ACC112 (cell line): Measurements from ENCODE around the gene TMBIM1.

ENCODE experiments used
- H2AFZ ChIP-seq: fragments of 200-600 bp; sonication (generic); one replicate; pipeline ENCODE4 v1.6.0; 2017; ENCODE audit warnings: antibody characterized with exemption, low read length; ENCODE audit not compliant: unreplicated experiment
- H3K27ac ChIP-seq: fragments of 200-600 bp; sonication (generic); 2 replicates; pipeline ENCODE4 v1.5.1; 2014; ENCODE audit warnings: low read depth, mild to moderate bottlenecking, antibody characterized with exemption, low read length, moderate library complexity
- H3K27me3 ChIP-seq: fragments of 200-600 bp; sonication (generic); 2 replicates; pipeline ENCODE4 v1.6.1; 2014; ENCODE audit warnings: mild to moderate bottlenecking, antibody characterized with exemption, low read length, moderate library complexity, mixed read lengths; ENCODE audit not compliant: insufficient read depth
- H3K36me3 ChIP-seq: fragments of 200-600 bp; sonication (generic); 2 replicates; pipeline ENCODE4 v1.6.1; 2016; ENCODE audit warnings: mild to moderate bottlenecking, antibody characterized with exemption, low read length, moderate library complexity, mixed read lengths; ENCODE audit not compliant: insufficient read depth
- H3K4me1 ChIP-seq: fragments of 200-600 bp; sonication (generic); one replicate; pipeline ENCODE4 v1.6.1; 2016; ENCODE audit warnings: low read length, mixed read lengths; ENCODE audit not compliant: insufficient read depth, unreplicated experiment, control insufficient read depth
- H3K4me3 ChIP-seq: fragments of 200-600 bp; sonication (generic); 2 replicates; pipeline ENCODE4 v1.5.1; 2014; ENCODE audit warnings: mild to moderate bottlenecking, low read depth, low read length
- H3K79me2 ChIP-seq: fragments of 200-600 bp; sonication (generic); one replicate; pipeline ENCODE4 v1.6.0; 2016; ENCODE audit warnings: low read length; ENCODE audit not compliant: control insufficient read depth, unreplicated experiment, insufficient read depth

The TMBIM1 gene

DNA sequence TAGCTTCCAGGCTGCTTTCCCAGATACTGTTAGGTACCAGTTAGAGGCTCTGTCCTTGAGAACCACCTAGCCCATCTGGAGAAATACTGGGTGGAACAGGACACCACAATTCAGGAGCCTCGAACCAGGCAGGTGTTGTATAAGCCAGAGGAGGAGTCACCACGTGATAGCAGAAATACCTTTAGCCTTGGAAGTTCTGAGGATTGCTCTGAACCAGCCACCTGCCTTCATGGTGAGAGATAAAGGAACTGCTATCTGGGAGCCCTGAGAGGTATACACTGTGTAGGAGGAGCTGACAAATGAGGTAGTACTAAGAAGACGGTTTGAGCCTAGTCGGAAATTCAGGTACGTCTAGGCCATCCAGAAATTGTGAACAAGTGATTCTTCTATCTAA, 39.1 kb downstream of the TMBIM1 start:
- no peak overlapping the region for H3K27ac ChIP-seq
- H3K79me2 ChIP-seq: no peaks in the 10 kb centered on the region
- no peak overlapping the region for H2AFZ ChIP-seq
- H3K4me1 ChIP-seq: no peaks in the 10 kb centered on the region
- H3K27me3 ChIP-seq: no peaks in the 10 kb centered on the region
- peaks cover 40% of the 10 kb centered on the region for H3K36me3 ChIP-seq
- no peak overlapping the region for H3K4me3 ChIP-seq

DNA sequence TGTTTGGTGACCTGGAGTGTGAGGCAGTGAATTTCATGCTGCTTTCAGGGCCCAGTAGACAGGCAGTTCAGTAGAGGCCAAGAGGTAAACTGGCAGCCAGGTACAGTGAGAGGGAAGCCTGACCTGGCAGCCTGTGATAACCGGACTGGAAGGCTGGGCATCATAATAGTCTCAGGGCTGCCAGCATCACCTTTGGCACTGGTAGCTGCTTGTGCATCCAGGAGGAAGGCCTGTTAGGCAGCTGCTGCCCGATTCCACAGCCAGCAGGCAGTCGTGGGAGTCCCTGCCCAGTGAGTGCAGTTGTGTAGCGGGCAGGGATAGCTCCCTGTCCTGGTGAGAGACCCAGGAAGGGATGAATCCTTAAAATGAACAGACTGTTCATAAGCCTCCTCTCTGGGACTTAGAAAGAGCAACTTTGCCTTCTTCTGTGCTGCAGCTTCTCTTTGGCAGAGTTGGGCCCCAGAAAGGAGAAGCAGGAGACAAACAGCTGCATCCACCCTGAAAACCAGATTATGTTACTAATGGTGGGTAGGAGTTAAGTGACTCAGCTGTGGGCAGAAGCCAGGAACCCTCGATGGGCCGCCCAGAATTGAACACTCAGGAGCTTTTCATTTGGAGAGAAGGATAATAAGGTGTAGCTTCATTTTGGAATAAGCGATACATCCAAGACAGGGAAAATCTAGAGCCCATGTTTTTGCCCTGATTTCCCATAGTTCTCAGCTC, 39.6 kb downstream of the TMBIM1 start:
- no peak overlapping the region for H3K27ac ChIP-seq
- H3K4me1 ChIP-seq: no peaks in the 10 kb centered on the region
- H3K27me3 ChIP-seq: no peaks in the 10 kb centered on the region
- H3K79me2 ChIP-seq: no peaks in the 10 kb centered on the region
- no peak overlapping the region for H2AFZ ChIP-seq
- H3K4me3 ChIP-seq: no peak overlapping the region
- H3K36me3 ChIP-seq: peaks cover 43% of the 10 kb centered on the region

DNA sequence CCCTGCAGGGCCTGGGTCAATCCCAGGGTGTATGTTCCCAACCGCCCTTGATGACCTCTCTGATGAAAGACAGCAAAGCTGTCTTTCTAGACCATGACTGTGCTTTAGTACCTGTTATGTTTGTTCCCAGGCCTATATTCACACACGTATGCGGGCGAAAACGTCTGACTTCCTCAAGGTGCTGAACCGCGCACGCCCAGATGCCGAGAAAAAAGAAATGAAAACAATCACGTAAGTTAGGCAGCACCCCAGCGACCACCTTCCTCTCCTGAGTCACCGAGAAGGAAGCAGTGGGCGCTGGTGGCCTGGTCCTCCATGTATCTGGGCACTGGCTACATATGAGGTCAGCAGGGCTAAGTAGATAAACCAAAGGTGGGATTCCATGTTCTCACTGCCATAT, 42.6 kb downstream of the TMBIM1 start:
- no peaks in the 10 kb centered on the region for H3K27me3 ChIP-seq
- no peaks in the 10 kb centered on the region for H3K4me1 ChIP-seq
- no peak overlapping the region for H2AFZ ChIP-seq
- no peaks in the 10 kb centered on the region for H3K79me2 ChIP-seq
- no peak overlapping the region for H3K4me3 ChIP-seq
- H3K36me3 ChIP-seq: peaks cover 45% of the 10 kb centered on the region
- no peak overlapping the region for H3K27ac ChIP-seq

DNA sequence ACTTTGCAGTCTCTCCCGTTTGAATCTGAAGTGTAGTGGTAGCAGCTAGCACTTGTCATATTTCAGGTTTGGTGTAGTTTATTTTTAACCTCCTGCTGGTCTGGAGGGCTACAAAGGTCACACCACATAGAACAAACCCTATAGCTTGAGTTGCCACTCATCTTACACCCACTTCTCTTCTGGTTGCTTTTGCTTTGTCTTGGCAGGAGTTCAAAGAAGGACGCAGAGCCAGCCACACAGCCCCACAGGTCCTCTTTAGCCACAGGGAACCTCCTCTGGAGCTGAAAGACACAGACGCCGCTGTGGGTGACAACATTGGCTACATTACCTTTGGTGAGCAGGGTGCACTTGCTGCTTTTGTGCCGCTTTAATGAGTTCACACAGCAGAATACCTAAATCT, 47.1 kb downstream of the TMBIM1 start:
- H2AFZ ChIP-seq: no peak overlapping the region
- H3K36me3 ChIP-seq: peaks cover 53% of the 10 kb centered on the region
- H3K27ac ChIP-seq: no peak overlapping the region
- peaks cover 6% of the 10 kb centered on the region for H3K79me2 ChIP-seq
- no peaks in the 10 kb centered on the region for H3K27me3 ChIP-seq
- no peaks in the 10 kb centered on the region for H3K4me1 ChIP-seq
- no peak overlapping the region for H3K4me3 ChIP-seq

DNA sequence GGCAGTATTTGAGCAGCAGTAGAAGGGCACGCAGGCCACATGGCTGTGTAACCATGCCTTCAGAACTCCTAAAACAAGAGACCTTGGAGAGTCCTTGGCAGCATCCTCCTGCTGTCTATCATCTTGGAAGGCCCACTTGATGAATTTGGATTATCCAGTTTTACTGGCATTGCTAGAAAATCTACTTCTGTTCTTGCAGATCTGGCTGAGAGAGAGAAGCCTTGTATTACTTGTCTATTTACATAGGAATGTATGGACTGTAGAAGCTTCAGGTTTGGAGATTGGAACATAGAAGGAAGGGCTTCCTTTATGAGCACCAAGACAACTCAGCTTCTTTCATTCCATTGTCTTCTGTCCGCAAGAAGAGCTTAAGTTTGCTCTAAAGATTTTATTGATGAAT, 47.6 kb downstream of the TMBIM1 start:
- H3K27ac ChIP-seq: no peak overlapping the region
- H3K79me2 ChIP-seq: peaks cover 6% of the 10 kb centered on the region
- no peak overlapping the region for H2AFZ ChIP-seq
- no peaks in the 10 kb centered on the region for H3K4me1 ChIP-seq
- peaks cover 55% of the 10 kb centered on the region for H3K36me3 ChIP-seq
- no peak overlapping the region for H3K4me3 ChIP-seq
- H3K27me3 ChIP-seq: no peaks in the 10 kb centered on the region

DNA sequence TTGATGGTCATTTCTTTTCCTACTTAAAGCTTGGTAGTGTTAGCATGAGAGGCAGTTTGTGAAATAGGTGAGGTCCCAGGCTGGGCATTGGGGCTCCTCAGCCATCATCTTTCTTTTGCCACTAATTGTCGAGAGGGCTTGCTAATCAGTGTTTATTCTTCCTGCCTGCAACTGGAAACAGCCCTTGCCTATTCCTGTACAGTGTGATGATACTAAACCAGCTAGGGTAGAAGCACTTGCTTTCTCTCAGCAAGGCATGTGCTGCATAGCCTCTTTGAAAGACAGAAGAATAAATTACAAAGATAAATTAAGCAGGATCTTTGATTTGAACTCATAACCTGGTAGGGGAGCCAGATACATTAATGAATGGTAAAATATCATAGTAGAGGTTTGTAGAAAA, 48.1 kb downstream of the TMBIM1 start:
- Histone ChIP-seq H3K27me3 (no peaks in the 10 kb centered on the region), H3K4me3 (no peak overlapping the region), H3K79me2 (peaks cover 6% of the 10 kb centered on the region), H3K36me3 (peaks cover 57% of the 10 kb centered on the region), H3K4me1 (no peaks in the 10 kb centered on the region), H3K27ac (no peak overlapping the region), H2AFZ (no peak overlapping the region)

DNA sequence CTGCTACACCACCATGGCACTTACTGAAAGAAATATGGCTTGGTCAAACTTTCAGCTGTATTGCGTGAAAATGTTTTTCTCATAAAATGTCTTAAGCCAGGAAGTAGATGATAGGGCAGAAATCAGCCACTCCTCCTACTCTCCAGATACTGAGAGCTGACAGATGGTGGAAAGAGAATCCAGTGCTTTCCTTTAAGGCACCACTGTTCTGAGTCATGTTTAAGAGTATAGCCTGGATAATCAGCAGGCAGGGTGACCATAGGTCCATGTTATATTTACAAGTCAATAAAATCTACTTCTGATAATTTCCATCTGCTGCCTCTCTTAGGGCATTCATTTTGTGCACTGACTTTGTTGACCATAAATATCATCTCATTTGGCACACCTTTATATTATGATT, 53.4 kb downstream of the TMBIM1 start:
- peaks cover 66% of the 10 kb centered on the region for H3K36me3 ChIP-seq

DNA sequence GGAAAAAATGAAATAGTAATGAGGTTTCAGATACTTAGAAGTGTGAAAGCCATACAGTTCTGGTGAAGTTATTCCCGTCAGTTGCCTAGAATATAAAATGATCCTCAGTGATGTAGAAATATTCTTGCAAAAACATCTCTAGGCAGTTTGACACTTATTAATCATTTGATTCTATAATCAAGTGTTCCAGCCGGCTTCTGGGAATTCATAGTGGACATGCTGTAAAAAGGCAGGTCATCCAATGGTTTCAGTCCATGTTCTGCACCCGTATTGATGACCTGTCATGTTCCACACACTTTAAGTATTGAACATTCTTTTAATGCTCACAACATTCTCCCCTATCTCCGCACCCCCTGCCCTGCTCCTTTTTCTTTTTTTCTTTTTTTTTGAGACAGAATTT, 55.5 kb downstream of the TMBIM1 start:
- Histone ChIP-seq H2AFZ (no peak overlapping the region), H3K27ac (no peak overlapping the region), H3K27me3 (no peaks in the 10 kb centered on the region), H3K4me3 (no peak overlapping the region), H3K79me2 (peaks cover 5% of the 10 kb centered on the region), H3K36me3 (peaks cover 50% of the 10 kb centered on the region), H3K4me1 (no peaks in the 10 kb centered on the region)

More for the DNA sequence above, 53.4 kb downstream of the TMBIM1 start:
- Histone ChIP-seq H3K27ac (no peak overlapping the region), H3K79me2 (peaks cover 6% of the 10 kb centered on the region), H3K27me3 (no peaks in the 10 kb centered on the region), H2AFZ (no peak overlapping the region), H3K4me3 (no peak overlapping the region), H3K4me1 (no peaks in the 10 kb centered on the region)

DNA sequence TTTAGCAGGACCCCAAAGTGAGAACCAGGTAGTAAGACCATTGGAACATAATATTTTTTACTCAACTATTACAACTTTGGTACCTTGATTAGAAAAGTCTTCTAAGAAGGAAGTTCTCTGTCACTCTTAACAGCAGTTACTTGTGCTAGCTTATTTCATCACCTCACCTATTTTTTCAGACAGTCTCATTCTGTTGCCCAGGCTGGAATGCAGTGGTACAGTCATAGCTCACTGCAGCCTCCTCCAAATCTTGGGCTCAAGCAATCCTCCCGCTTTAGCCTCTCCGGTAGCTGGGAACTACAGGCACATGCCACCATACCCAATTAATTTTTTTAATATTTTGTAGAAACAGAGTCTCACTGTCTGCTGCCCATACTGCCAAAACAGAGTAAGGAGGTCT, 57.3 kb downstream of the TMBIM1 start:
- Histone ChIP-seq H3K27me3 (no peaks in the 10 kb centered on the region), H3K79me2 (peaks cover 20% of the 10 kb centered on the region), H3K4me1 (peaks cover 13% of the 10 kb centered on the region), H3K27ac (no peak overlapping the region), H3K4me3 (no peak overlapping the region), H3K36me3 (peaks cover 58% of the 10 kb centered on the region), H2AFZ (no peak overlapping the region)

DNA sequence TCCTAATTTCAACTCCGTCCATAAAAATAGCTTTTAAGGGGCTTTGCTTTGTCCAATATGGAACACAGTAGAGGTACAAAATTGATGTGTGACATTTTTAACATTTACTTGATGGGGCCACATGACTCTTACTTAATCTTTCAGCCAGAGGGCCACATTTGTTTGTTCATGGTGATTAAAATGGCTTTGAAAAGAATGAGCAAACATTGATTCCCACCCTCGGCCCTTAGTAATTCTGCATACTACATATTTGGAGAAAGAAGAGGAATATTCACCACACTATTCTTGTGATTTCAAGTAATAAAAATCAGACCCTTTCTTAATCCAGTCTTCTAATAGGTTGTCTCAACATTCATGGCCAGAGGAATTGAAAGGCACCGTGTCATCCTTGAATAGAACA, 57.8 kb downstream of the TMBIM1 start:
- no peak overlapping the region for H2AFZ ChIP-seq
- H3K4me3 ChIP-seq: no peak overlapping the region
- H3K4me1 ChIP-seq: peaks cover 18% of the 10 kb centered on the region
- H3K27ac ChIP-seq: no peak overlapping the region
- peaks cover 20% of the 10 kb centered on the region for H3K79me2 ChIP-seq
- H3K27me3 ChIP-seq: no peaks in the 10 kb centered on the region
- H3K36me3 ChIP-seq: peaks cover 58% of the 10 kb centered on the region

DNA sequence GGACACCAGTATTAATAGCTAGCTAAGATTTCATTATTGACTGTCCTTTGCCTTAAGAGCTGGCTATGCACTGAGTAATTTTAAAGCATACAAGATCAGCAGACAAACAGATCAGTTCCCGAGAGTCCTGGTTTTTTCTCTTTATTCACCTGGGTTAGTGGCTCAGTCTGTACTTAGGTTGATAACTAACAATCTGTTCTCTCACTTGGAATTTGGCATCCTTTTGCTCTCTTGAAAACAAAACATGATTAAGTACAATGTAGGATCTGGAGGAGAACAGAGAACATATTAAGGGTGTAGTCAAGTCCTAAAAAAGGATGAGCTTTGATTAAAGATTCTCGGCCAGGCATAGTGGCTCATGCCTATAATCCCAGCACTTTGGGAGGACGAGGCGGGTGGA, 58.8 kb downstream of the TMBIM1 start:
- peaks cover 52% of the 10 kb centered on the region for H3K36me3 ChIP-seq
- peaks cover 25% of the 10 kb centered on the region for H3K4me1 ChIP-seq
- peaks cover 20% of the 10 kb centered on the region for H3K79me2 ChIP-seq
- H3K4me3 ChIP-seq: no peak overlapping the region
- no peak overlapping the region for H2AFZ ChIP-seq
- no peaks in the 10 kb centered on the region for H3K27me3 ChIP-seq
- no peak overlapping the region for H3K27ac ChIP-seq
